Activated naive CD4-positive, alpha-beta T cell treated with anti-CD3 and anti-CD28 coated beads, Interleukin-2, amount 10 ng/mL, durations not matched to agents 7 days and 5 days (primary cell): ENCODE results near the gene EFNA2.
A peak's percentile ranks its signal among the peaks of the same experiment; 100 is the strongest.
"Not testable (repeated sequence)": the region's sequence is repeated elsewhere in the genome, so short reads cannot be mapped to it uniquely, and the experiment has no call there.

Experiments used
- CTCF ChIA-PET: fragments of 350-600 bp; sonication (Branson Sonifier 250); formaldehyde crosslinking; loops from one replicate; lab custom pipeline; 2021; ENCODE audit warnings: antibody characterized with exemption; lab: Charles Lee
- DNase-seq: peaks from one replicate; pipeline ENCODE4 v3.0.0-alpha.2; 2020
- H3K27ac Mint-ChIP-seq: one replicate; pipeline ENCODE4 v1.8.0; 2021; ENCODE audit warnings: mild to moderate bottlenecking, moderate library complexity, mixed read lengths
- H3K27me3 Mint-ChIP-seq: one replicate; pipeline ENCODE4 v1.8.0; 2021; ENCODE audit warnings: mild to moderate bottlenecking, mixed read lengths
- H3K36me3 Mint-ChIP-seq: one replicate; pipeline ENCODE4 v1.8.0; 2021; ENCODE audit warnings: mixed read lengths
- H3K4me1 Mint-ChIP-seq: one replicate; pipeline ENCODE4 v1.8.0; 2021; ENCODE audit warnings: mixed read lengths
- H3K4me3 Mint-ChIP-seq: one replicate; pipeline ENCODE4 v1.8.0; 2021; ENCODE audit warnings: mild to moderate bottlenecking, moderate library complexity, mixed read lengths
- H3K9me3 Mint-ChIP-seq: one replicate; pipeline ENCODE4 v1.8.0; 2021; ENCODE audit warnings: mixed read lengths

The EFNA2 gene

DNA sequence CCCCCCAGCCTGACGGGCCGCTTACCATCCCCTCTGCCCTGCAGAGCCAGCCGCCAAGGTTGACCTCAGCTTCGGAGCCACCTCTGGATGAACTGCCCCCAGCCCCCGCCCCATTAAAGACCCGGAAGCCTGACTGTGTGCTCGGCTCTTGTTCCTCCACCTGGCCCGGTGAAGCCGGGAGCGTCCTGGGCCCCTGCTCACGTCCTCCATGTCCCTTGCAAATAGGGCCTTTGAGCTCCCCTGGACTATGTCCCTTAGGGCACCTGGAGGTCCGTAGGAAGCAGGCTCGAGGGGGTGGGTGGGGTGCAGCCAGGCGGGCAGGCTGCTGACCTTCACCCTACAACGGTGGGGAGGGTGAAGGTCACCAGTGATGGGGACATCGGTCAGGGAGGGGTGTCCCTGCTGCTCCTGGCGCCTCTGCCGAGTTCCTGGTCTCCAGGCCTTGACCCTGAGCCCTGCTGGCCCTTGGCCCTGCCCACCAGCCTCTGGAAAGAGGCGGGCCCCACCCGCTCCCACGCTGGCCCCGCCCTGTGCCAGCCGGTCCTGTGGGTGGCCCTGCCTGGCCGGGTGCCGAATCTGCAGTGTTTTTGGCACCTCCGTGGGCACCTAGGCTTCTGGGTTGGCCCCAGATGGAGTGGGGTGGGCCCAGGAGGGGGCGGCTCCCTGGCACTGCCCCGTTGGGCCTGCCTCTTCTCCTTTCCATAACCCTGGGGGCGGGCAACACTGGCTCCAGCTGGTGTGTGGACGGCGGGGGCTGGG is 40.8 kb upstream of the EFNA2 start:
- peak overlapping the region; percentile 84 for H3K27ac Mint-ChIP-seq
- peaks cover 6% of the 10 kb centered on the region for H3K36me3 Mint-ChIP-seq

DNA sequence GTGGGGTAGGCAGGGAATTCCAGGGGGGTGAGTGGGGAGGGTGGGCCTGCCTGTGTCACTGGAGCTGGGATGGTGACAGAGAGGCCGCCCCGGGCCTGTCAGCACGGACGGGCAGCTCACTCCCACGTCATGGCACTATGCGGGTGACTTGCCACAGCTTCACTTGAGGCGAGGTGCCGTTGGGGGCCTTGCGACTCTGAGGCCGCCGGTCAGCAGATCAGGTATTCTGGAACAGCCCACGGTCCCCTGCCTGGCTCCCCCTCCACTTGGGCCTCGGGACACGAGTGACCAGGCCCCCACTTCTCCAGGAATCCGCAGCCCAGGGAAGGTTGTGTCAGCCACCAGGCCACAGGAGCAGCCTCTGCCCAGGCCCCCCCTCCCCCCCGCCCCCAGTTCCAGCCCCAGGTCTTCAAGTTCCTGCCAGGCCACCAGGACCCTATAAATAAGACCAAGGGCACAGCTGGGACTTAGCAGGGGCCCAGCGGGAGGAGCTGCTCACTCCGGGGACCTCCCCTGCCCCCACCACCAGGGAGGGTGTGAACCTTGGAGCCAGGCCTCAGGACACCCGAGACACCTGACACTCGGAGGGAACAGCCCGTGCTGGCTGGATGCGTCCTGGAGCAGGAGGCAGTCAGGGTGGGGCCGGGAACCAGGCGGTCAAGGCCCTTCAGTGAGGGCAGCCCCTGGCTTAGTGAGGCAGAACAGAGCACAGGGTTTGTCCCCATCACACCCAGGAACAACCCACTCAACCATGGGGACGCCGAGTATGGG is 40.0 kb upstream of the EFNA2 start:
- Mint-ChIP-seq H3K9me3 (no peaks in the 10 kb centered on the region), H3K4me3 (no peak overlapping the region), H3K4me1 (peaks cover 35% of the 10 kb centered on the region), H3K27ac (no peak overlapping the region), H3K36me3 (peaks cover 6% of the 10 kb centered on the region), H3K27me3 (peaks cover 5% of the 10 kb centered on the region)
- no peak for DNase-seq
- CTCF ChIA-PET = interaction anchor here (1.4 to 7.7 kb wide), 3 partner anchors 21 to 34 kb away, joined by 3 to 295 read pairs (median 10); partner anchors contain the start of gene CIRBP

More for the DNA sequence above, 40.8 kb upstream of the EFNA2 start:
- peaks cover 7% of the 10 kb centered on the region for H3K27me3 Mint-ChIP-seq
- DNase-seq = no peak
- H3K4me1 Mint-ChIP-seq = peaks cover 36% of the 10 kb centered on the region
- H3K4me3 Mint-ChIP-seq = peak overlapping the region; percentile 15
- H3K9me3 Mint-ChIP-seq = no peaks in the 10 kb centered on the region
- CTCF ChIA-PET = interaction anchor here (0.5 to 7.7 kb wide), 22 partner anchors 8 to 1815 kb away, joined by 3 to 295 read pairs (median 4); partner anchors contain the start of genes ABCA7, CIRBP, FAM174C and WDR18

DNA sequence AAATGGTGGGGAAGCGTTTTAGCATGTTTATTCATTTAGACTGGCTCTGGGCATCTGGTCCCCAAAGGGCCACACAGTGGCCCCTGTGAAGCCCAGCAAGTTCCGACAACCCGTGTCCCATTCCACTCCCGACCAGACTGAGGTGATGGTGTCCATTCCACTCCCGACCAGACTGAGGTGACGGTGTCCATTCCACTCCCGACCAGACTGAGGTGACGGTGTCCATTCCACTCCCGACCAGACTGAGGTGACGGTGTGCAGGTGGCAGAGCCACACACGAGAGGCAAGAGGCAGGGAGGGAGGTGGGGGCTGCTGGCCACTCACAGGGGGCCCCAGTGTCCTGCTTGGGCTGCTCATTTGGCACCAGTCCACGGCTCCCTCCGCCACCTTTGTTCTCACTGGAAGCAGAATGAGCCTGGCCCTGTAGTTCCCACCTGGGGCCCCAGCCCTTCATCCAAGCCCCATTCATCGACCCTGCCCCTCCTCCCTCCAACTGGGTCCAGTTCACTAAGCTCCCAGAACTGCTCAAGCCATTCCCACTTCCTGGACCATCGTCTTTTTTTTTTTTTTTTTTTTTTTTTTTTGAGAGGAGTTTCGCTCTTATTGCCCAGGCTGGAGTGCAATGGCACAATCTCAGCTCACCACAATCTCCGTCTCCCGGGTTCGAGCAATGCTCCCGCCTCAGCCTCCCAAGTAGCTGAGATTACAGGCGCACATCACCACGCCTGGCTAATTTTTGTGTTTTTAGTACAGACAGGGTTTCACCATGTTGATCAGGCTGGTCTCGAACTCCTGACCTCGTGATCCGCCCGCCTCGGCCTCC is 39.2 kb upstream of the EFNA2 start:
- CTCF ChIA-PET = interaction anchor here (7.7 kb wide), 1 partner anchor 20 kb away, joined by 295 read pairs; the partner anchor contains the start of gene CIRBP
- H3K27me3 Mint-ChIP-seq, DNase-seq, H3K9me3 Mint-ChIP-seq, H3K4me3 Mint-ChIP-seq: not testable (repeated sequence)
- Mint-ChIP-seq H3K36me3 (peaks cover 10% of the 10 kb centered on the region), H3K4me1 (peaks cover 27% of the 10 kb centered on the region), H3K27ac (peak overlapping the region; percentile 49)

DNA sequence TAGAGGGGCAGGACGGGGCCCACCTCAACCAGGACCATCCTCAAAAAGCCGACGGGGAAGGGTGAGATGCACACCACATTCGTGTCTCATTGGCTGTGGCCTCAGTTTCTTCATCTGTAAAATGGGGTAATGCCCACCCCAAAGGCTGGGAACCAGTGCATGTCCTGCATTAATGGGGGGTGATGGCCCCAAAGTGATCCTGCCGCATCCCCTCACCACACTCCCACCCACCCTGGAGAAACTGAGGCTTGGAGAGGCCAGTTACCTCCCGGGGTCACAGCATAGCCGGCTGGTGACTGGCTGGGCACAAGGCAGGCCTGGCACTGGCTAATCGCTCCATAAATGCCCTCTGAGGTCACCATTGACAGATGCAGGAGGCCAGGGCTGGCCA is 37.9 kb upstream of the EFNA2 start:
- no peak for DNase-seq
- CTCF ChIA-PET = interaction anchor here (7.7 kb wide), 1 partner anchor 19 kb away, joined by 295 read pairs; the partner anchor contains the start of gene CIRBP
- H3K27ac Mint-ChIP-seq = no peak overlapping the region
- H3K4me1 Mint-ChIP-seq = peaks cover 19% of the 10 kb centered on the region
- peaks cover 15% of the 10 kb centered on the region for H3K36me3 Mint-ChIP-seq
- no peaks in the 10 kb centered on the region for H3K27me3 Mint-ChIP-seq
- peak overlapping the region; percentile 38 for H3K4me3 Mint-ChIP-seq
- no peaks in the 10 kb centered on the region for H3K9me3 Mint-ChIP-seq

DNA sequence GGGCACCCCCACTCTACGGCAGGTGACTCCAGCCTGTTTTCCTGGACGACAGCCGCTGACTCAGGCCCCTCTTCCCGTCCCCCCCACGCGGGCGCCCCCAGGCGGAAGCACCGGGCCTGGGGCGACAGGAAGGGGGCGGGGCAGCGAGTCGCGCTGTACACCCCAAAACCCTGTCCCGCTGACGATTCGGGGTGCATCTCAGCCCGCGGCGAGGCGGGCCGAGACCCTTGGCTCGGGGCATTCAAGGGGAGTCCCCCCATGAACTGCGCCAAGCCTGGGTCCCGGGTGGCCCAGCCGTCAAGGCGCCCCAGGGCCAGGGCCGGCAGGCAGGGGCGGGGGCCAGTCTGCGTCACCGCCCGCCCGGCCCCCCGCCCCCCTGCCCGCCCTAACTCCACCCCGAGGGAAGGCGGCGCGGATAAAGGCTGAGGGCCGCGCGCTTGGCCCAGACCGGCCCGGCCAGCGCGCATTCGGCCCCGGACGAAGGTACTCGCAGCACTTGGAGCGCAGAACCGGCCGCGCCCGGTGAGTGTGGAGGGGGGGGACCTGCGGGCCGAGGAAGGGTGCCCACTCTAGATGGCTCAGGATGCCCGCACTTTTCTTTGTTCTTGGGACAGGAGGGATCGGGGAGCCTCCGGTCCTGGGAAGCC is 37.4 kb upstream of the EFNA2 start, which contains the start of gene MIDN:
MIDN (plus strand) TSS at position 445 of the 647 bp plus-strand sequence. CDS start 1,714 bp downstream, outside the sequence.
- H3K9me3 Mint-ChIP-seq = no peaks in the 10 kb centered on the region

DNA sequence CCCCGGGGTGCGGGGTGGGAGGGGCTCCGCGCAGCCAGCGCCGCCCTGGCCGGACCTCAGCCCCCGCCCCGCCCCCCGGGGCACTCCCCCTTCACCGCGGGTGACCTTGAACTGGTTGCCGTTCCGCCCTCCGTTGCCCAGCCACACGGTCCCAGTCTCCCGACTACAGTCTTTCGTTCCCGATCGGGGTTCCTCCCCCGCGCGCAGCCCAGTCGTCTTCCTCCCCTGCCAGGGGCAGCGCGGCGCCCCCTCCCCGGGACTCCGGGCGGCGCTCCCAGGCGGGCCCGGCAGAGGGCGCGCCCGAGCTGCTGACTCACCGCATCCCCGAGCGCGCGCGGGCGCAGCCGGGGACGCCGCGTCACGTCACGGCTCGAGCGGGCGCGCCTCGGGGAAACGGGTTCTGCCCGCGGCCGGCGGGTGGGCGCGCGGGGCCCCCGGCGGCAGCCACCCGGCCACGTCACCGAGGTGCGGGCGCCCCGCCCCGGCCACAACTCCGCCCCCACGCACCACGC is 36.8 kb upstream of the EFNA2 start:
- peak; percentile 82 for DNase-seq
- H3K27me3 Mint-ChIP-seq = no peaks in the 10 kb centered on the region
- CTCF ChIA-PET = interaction anchor here (0.6 to 0.7 kb wide), 2 partner anchors 18 to 20 kb away, joined by 3 to 5 read pairs; partner anchors contain the start of gene CIRBP
- peaks cover 15% of the 10 kb centered on the region for H3K4me1 Mint-ChIP-seq
- peak overlapping the region; percentile 77 for H3K4me3 Mint-ChIP-seq
- H3K36me3 Mint-ChIP-seq = peaks cover 19% of the 10 kb centered on the region
- H3K9me3 Mint-ChIP-seq = no peaks in the 10 kb centered on the region
- H3K27ac Mint-ChIP-seq = peak overlapping the region; percentile 82

More for the DNA sequence above, 37.4 kb upstream of the EFNA2 start, which contains the start of gene MIDN:
- no peaks in the 10 kb centered on the region for H3K27me3 Mint-ChIP-seq
- H3K36me3 Mint-ChIP-seq = peaks cover 15% of the 10 kb centered on the region
- CTCF ChIA-PET = no interaction called here
- H3K27ac Mint-ChIP-seq = peak within 1 kb of the TSS; percentile 82
- DNase-seq = peak; percentile 68
- peak within 1 kb of the TSS; percentile 77 for H3K4me3 Mint-ChIP-seq
- H3K4me1 Mint-ChIP-seq = peaks cover 15% of the 10 kb centered on the region

DNA sequence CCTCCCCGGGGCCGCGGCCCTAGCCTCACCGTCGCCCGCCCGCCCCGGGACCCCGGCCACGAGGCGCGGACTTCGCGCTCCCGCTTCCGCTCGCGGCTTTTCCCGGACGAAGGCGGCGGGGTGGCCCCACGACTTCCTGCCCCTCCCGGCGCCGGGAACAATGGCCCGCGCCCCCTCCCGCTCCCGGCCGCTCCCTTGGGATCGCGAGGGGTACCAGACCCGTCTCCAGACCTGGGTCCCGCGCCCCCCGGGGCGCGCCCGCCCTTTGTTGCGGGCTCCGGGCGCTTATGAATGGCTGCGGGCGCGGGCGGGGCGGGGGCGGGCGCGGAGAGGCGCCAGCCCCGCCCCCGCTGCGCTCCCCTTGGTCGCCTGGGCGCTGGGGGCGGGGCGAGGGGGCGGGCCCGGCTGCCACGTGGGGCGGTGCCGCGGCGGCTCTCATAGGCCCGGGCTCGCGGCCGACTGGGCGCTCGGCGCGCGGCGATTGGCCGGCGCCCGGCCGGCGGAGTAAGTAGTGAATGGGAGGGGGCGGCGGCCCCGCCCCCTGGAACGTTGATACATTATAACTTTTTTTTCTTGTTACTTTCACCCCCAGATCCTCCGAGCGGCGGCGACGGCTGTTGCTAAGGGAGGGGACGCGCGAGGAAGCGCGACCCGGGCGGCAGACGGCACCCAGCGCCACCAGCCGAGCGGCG is 36.2 kb upstream of the EFNA2 start:
- H3K4me1 Mint-ChIP-seq = peaks cover 16% of the 10 kb centered on the region
- no peaks in the 10 kb centered on the region for H3K27me3 Mint-ChIP-seq
- peaks cover 19% of the 10 kb centered on the region for H3K36me3 Mint-ChIP-seq
- peak overlapping the region; percentile 79 for H3K4me3 Mint-ChIP-seq
- peak; percentile 96 for DNase-seq
- CTCF ChIA-PET = interaction anchor here (0.6 to 0.7 kb wide), 2 partner anchors 17 to 19 kb away, joined by 3 to 5 read pairs; partner anchors contain the start of gene CIRBP
- H3K27ac Mint-ChIP-seq = peak overlapping the region; percentile 90
- no peaks in the 10 kb centered on the region for H3K9me3 Mint-ChIP-seq

DNA sequence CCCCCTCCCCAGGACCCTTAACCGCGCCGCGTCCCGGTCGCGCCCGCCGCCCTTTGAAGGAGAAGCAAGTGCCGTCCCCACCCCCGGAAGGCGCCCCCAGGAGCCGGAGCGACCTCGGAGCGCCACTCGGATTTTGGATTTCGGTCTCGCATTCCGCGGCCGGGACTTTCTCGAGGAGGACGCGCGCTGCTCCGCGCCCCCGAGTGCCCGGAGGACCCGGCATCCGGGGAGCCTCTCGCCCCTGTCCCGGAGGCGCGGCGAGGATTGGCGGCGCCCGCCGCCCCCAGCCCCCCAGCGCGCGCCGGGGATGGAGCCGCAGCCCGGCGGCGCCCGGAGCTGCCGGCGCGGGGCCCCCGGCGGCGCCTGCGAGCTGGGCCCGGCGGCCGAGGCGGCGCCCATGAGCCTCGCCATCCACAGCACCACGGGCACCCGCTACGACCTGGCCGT is 35.7 kb upstream of the EFNA2 start:
- peaks cover 23% of the 10 kb centered on the region for H3K36me3 Mint-ChIP-seq
- no peak for DNase-seq
- no peaks in the 10 kb centered on the region for H3K27me3 Mint-ChIP-seq
- H3K9me3 Mint-ChIP-seq = no peaks in the 10 kb centered on the region
- H3K27ac Mint-ChIP-seq = peak overlapping the region; percentile 90
- CTCF ChIA-PET = no interaction called here
- H3K4me1 Mint-ChIP-seq = peaks cover 18% of the 10 kb centered on the region
- peak overlapping the region; percentile 79 for H3K4me3 Mint-ChIP-seq

DNA sequence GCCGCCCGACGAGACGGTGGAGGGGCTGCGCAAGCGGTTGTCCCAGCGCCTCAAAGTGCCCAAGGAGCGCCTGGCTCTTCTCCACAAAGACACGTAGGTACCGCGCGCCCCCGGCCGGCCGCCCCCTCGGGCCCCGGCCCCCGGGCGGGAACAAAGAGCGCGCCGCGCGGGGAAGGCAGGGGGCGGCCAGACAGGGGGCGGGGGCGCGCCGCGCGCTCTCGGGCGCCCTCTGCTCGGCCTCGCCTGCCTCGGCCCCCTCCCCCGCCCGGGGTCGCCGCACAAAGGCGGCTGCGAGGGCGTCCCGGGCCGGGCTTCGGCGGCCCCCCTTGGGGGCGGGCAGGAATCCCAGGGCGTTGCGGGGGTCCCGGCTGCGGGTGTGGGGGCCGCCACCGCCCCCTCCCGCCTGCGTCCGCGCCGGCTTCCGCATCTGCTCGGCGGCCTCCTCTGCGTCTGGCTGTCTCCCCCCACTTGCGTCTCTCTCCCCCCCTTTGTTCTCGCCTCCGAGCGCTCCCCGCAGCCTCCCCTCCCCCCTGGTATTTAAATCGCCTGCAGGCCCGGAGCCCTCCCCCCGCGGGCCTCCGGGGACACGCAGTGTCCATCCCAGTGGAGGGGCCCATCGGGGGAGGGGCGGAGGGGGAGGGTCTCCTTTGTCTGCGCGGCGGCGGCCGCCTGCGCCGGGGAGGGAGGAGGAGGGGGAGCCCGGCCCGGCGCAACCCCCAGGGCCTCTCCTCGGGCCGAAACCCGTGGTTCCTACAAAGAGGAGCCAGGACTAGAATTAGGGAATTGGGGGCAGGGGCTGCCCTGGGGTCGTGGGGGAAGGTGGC is 35.0 kb upstream of the EFNA2 start:
- Mint-ChIP-seq H3K4me1 (peaks cover 21% of the 10 kb centered on the region), H3K27me3 (no peaks in the 10 kb centered on the region), H3K27ac (peak overlapping the region; percentile 95), H3K36me3 (peaks cover 26% of the 10 kb centered on the region), H3K4me3 (peak overlapping the region; percentile 95), H3K9me3 (no peaks in the 10 kb centered on the region)
- CTCF ChIA-PET = interaction anchor here (0.9 kb wide), 1 partner anchor 15 kb away, joined by 3 read pairs; no protein-coding TSS in a partner anchor
- peak; percentile 74 for DNase-seq

DNA sequence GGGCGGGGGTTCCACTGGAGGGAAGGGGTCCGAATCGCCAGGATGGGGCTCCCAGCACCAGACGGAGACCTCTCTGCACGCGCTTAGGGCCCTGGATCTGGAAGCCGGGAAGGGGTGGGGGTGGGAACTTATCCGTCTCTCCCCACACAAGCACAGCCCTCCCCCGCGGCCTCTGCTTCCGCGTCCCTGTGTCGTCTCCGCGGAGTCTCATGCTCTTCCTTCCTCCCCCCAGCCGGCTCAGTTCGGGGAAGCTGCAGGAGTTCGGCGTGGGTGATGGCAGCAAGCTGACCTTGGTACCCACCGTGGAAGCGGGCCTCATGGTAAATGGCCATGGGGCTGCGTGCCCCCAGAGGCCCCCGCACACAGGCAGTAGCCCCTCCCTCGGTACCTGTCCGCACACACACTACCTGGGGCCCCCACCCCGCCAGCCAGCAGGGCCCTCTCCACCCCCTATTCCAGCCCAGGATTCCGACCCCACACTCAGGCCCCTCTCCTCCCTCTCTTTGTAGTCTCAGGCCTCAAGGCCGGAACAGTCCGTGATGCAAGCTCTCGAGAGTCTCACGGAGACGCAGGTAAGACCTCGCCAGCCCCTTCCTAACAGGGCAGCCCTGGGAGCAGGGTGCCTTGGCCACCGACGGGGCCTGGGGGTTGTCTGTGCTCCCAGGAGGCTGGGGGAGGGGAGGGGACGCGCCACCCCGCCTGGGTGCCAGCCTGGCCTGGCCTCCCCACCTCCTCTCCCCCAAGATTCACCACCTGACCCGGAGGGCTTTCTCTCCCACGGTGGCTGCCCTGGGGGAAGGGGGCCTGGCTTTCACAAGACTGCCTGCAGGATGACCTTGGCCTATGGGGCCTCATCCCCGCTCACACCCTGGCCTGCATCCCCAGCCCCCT is 34.1 kb upstream of the EFNA2 start:
- H3K27me3 Mint-ChIP-seq = no peaks in the 10 kb centered on the region
- DNase-seq = peak; percentile 83
- peak overlapping the region; percentile 95 for H3K4me3 Mint-ChIP-seq
- no peaks in the 10 kb centered on the region for H3K9me3 Mint-ChIP-seq
- peaks cover 29% of the 10 kb centered on the region for H3K36me3 Mint-ChIP-seq
- H3K27ac Mint-ChIP-seq = peak overlapping the region; percentile 95
- H3K4me1 Mint-ChIP-seq = peaks cover 16% of the 10 kb centered on the region
- CTCF ChIA-PET = interaction anchor here (0.9 kb wide), 1 partner anchor 14 kb away, joined by 3 read pairs; no protein-coding TSS in a partner anchor
